ENCODE measurements around the gene ARMC9.

Gene ARMC9

GRCh38 chr2:231163011-231163410 lies 35.4 kb upstream of the ARMC9 start:
- H3K4me3 ChIP-seq (ENCODE audit: low read length) = no peak overlapping the region
- DNase-seq (ENCODE audit: low read depth) = no peak
- TF ChIP-seq CTCF (conservative IDR thresholded peaks at IDR 0.05; ENCODE audit: low read length) = no peak

- no peak for TF ChIP-seq CTCF (conservative IDR thresholded peaks at IDR 0.05; ENCODE audit: low read length)
- H3K4me3 ChIP-seq (ENCODE audit: low read length) = no peak overlapping the region
- DNase-seq (ENCODE audit: low read depth) = no peak
These were observed 34.9 kb upstream of the ARMC9 start for GRCh38 chr2:231163414-231164095.

- DNase-seq (ENCODE audit: low read depth) = no peak
- H3K4me3 ChIP-seq (ENCODE audit: low read length) = no peak overlapping the region
- TF ChIP-seq CTCF (conservative IDR thresholded peaks at IDR 0.05; ENCODE audit: low read length) = no peak
These were observed 30.5 kb upstream of the ARMC9 start for GRCh38 chr2:231167745-231168459.

GRCh38 chr2:231168460-231169139 lies 29.8 kb upstream of the ARMC9 start:
- no peak for DNase-seq (ENCODE audit: low read depth)
- TF ChIP-seq CTCF (conservative IDR thresholded peaks at IDR 0.05; ENCODE audit: low read length) = no peak
- H3K4me3 ChIP-seq (ENCODE audit: low read length) = no peak overlapping the region

GRCh38 chr2:231169488-231169887 lies 28.9 kb upstream of the ARMC9 start:
- DNase-seq (ENCODE audit: low read depth) = peak; percentile 69
- no peak overlapping the region for H3K4me3 ChIP-seq (ENCODE audit: low read length)
- TF ChIP-seq CTCF (conservative IDR thresholded peaks at IDR 0.05; ENCODE audit: low read length) = no peak

GRCh38 chr2:231170055-231170454 lies 28.4 kb upstream of the ARMC9 start:
- H3K4me3 ChIP-seq (ENCODE audit: low read length) = no peak overlapping the region
- TF ChIP-seq CTCF (conservative IDR thresholded peaks at IDR 0.05; ENCODE audit: low read length) = no peak
- peak; percentile 89 for DNase-seq (ENCODE audit: low read depth)

Data from AG10803 (cell line).